Hypothalamus (tissue), 51 donors: ENCODE results near the gene VAPA.

Source experiments
- DNase-seq, 51 donors: peaks; one replicate each; lab custom pipeline; 2025; lab: John Stamatoyannopoulos, UW

VAPA gene, protein sequence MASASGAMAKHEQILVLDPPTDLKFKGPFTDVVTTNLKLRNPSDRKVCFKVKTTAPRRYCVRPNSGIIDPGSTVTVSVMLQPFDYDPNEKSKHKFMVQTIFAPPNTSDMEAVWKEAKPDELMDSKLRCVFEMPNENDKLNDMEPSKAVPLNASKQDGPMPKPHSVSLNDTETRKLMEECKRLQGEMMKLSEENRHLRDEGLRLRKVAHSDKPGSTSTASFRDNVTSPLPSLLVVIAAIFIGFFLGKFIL

GRCh38 chr18:9913526-9914333 lies at the start of gene VAPA:
Gene VAPA, plus strand, starts transcription at chr18:9914016. Its CDS starts 241 bp downstream, at chr18:9914257.
- DNase-seq, result peak; percentile 82 to 100 (median 96)

- DNase-seq, result no peak
Observed at GRCh38 chr18:9865764-9866490, 47.9 kb upstream of the VAPA start.

DNA sequence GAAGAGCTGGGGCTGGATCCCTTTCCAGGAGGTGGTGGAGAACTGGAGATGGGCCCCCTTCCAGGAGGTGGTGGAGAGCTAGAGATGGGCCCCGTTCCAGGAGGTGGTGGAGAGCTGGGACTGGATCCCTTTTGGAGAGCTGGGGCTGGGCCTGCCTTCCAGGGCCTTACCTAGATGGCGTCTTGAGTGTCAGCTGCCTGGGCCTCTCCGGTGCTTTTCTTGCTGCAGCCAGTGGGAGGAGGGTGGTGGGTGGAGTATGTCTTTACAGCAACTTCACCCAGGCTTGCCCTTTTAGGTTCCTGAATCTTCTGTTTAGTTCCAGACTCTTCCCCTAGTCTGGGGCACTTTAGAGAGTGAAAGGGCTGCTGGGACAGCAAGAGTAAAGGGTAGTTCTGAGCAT lies 47.2 kb upstream of the VAPA start:
- DNase-seq, result no peak

DNA sequence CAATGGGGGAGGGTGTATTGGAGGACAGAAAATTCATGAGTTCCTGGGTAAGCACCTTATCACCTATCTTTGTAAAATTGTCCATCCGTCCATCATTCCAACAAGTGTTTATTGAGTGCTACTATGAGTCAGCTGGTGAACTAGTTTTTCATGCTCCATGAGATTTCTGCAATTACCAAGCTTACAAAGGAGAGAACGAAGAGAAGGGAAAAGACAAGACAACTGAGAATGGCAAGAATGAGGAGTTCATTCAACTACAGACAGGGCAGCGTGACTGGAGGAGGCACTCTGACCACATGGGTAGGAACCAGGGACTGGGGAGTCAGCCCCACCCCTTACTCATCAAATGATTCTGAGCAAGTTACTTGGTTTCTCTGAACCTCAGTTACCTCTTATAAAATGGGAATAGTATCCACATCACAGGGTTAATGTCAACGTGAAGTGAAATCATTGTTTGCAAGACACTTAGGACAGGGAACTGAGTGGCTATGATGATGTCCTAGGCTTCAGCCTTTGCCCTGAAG lies 46.7 kb upstream of the VAPA start:
- no peak for DNase-seq

DNA sequence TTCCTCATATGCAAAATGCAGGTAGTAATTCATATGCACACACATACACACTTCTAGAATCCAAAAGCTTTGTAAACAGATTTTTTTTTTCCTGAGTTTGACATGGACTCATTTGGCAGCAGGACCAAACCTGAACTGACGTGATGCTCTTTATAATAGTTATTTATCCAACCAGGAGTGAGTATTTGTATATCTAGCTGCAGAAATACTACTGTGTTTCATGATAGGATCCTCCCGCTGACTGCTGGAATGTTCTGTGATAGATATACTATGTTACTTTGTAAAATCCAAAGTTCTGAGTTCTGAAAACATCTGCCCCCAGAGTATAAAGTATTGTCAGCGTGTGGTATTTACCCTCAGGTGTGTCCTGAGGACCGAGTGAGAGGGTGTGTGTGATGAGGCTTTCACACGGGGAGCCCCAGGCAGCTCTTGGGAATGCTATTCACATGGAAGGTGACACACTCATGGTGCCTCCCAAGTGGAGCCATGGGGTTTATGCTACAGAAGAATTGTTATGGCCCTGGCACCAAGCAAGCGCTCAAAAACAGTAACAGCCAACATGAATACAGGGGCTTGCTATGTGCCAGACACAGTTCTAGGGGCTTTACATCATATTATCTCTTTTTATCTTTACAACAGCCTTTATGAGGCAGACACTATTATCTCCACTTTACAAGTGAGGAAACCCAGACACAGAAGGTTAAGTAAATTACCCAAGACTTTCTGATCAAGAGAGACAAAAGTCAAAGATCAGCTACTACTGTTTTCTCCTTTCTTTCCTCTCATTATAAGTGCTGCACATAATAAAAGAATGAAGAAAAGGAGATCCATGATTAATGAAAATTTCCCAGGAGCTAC lies 44.7 kb upstream of the VAPA start:
- DNase-seq, result no peak

- DNase-seq, result no peak
Observed at GRCh38 chr18:9869715-9870430, 43.9 kb upstream of the VAPA start.

GRCh38 chr18:9870431-9871008 lies 43.3 kb upstream of the VAPA start:
- no peak for DNase-seq

GRCh38 chr18:9871244-9871746 lies 42.5 kb upstream of the VAPA start:
- no peak for DNase-seq

DNA sequence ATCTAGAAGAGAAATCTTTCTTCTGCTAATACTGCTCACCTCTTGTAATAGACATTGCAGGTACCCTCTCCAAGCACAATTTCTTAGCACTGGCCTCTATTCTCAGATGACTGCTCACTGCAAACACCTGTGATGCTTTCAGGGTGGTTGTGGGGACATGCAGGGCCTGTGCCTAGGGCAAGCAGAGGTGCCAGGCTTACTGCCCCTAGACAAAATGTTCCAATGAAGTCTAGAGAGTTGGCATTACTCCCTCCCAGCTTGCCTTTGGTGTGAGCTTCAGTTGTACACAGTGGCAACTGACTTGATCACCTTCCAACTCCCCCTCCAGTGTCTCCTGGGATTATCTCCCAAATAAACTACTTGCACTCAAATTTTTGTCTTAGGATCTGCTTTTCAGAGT lies 41.0 kb upstream of the VAPA start:
- DNase-seq, result no peak

- no peak for DNase-seq
Observed at GRCh38 chr18:9874728-9875127, 39.1 kb upstream of the VAPA start.

DNA sequence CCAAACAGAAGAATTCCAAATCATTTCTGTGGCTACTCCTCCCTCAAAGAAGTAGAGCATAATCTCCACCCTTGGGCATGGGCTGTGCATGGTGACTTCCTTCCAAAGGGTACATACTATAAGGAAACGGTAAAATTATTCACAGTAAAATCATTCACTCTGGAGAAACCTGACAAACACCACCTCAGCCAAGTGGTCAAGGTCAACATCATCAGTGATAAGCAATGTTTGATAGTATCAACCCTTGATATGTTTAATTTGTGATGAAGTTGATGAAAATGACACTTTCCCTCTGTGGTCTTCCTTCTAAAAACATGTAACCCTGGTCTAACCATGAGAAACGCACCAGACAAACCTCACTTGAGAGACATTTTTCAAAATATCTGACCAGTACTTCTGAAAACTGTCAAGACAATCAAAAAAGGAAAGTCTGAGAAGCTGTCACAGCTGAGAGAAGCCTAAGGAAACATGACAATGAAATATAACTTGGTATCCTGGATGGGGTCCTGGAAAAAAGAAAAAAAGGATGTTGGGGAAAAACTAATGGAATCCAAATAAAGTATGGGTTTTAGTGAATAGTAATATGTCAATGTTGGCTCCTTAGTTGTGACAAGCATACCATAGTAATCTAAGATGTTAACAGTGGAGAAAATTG lies 37.5 kb upstream of the VAPA start:
- no peak for DNase-seq

DNA sequence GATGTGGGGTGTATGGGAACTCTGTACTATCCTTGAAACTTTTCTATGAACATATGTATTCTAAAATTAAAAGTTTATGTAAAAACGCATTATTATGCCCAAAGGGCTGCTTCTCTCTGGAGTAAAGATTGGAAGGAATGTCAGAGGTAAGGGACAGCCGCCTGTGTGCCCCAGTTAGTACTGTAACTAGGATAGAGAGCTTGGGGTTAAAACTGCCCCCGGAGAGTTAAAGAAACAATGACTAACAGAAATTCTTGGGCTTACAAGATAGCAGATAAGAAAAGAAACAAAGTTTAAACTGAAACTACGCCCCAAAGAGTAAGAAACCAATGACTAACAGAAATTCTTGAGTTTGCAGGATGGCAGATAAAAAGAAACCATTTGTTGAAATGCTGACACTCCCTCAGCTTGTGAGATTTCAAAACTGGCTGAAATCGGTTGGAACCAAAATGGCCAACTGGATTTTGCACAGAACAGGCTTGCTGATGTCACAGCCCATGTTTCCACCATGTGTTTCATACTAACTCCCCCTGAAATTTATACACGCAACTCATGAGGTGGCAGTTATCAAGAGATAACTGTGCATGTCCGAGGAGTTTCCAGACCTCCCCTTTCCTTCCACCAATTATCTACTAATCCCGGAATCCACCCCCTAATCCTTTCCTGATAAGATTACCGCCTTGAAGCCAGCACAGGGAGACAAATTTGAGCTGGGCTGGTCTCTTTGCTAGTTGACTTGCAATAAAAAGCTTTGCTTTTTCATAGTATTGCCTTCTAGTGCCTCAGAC lies 36.8 kb upstream of the VAPA start:
- DNase-seq, result no peak

DNA sequence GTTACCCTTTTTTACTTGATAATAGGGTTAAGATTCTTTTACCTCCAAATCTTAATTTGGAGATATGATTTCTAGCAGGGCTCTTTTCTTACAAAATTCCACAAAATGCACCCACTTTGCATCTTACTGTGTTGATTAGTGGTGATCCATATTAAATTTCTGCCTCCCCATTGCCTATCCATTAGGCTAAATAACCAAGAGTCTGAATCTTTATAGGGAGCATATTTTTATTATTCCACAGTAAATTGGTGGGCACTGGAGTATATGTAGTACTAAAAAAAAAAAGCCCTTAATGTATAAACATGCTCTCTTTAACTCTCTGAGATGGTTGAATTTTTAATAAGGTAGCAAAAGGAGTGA lies 36.2 kb upstream of the VAPA start:
- DNase-seq, result no peak

DNA sequence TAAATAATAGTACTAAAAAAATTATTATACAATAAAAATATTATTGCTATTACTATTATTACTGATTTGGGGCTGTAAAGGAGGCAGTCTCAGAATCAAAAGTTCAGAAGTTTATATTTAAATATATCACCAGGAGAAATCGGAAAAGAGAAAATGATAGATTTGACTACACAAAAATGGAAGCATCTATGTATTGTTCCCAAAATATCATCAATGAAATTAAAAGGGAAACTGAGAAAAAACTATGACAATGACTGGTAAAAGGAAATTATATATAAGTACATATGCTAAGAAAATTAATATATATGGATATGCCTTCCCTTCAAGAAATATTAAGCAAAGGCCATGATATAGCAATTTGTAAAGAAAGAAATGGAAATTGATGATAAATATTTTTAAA lies 35.7 kb upstream of the VAPA start:
- DNase-seq, result no peak

DNA sequence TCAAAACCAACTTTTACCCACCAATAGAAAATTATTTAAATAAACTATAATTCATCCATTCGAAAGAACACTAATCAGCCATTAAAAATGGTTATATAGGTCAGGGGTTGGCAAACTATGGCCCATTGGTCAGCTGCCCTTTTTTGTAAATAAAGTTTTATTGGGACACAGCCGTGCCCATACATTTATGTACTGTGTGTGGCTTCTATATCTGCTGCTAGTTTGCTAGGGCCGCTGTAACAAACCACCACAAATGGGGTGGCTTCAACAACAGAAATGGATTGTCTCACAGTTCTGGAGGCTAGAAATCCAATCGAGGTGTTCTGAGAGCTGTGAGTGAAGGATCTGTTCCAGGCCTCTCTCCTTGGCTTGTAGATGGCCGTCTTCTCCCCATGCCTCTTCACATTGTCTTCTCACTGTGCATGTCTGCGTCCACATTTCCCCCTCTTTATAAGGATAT lies 35.0 kb upstream of the VAPA start:
- DNase-seq, result no peak

DNA sequence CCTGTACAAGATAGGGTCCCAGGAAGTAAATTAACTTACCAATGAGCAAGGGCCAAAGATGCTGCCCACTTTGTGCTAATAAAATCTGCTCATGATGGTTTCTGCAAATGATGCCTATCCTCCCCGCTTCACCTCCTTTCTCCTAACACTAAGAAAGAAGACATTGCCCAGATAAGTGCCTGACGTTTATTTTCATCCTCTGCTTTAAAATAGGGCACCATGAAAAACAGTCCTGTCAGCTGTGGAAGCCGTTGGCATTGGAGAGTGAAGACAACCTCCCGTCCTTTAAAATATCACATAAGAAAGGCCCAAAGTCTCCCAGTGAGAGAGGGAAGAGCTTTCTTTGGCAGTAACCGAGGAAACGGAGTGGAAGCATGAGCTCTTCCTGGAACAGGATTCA lies 29.7 kb upstream of the VAPA start:
- DNase-seq, result no peak

- no peak for DNase-seq
Observed at GRCh38 chr18:9884532-9885140, 29.2 kb upstream of the VAPA start.
